ENCODE results near the gene CLSTN2. TPM values are rescaled to one million over a fixed set of nuclear protein-coding genes. Genes with fewer than 3 reads are reported as not detected.

Gene CLSTN2
- total RNA-seq, 1 experiment from 2014 or later, result 0.68 TPM

GRCh38 chr3:140081887-140082286, 146.9 kb downstream of the CLSTN2 start:
- no CpG with 5 or more reads among the region's 1 CpG for WGBS (ENCODE audit: extremely low coverage, insufficient read length, low lambda C conversion rate)

More at GRCh38 chr3:140081887-140082286, 146.9 kb downstream of the CLSTN2 start:
- no peaks in the 10 kb centered on the region for H3K23me2 ChIP-seq (ENCODE audit: insufficient read length, low read depth, low read length, poor library complexity, severe bottlenecking)
- peaks cover 3% of the 10 kb centered on the region for H3K27me3 Mint-ChIP-seq (ENCODE audit: low read depth)
- H3K14ac ChIP-seq (ENCODE audit: insufficient read depth, low read length), result no peak overlapping the region
- no peaks in the 10 kb centered on the region for H3K79me1 ChIP-seq (ENCODE audit: insufficient read depth, low read depth, low read length, poor library complexity, severe bottlenecking)
- no peak overlapping the region; a peak in 1 of 7 replicates for H3K27ac Mint-ChIP-seq
- H3K4me3 Mint-ChIP-seq, result no peak overlapping the region
- H3K4ac ChIP-seq (ENCODE audit: low read depth, low read length), result no peak overlapping the region
- no peaks in the 10 kb centered on the region for H3K27me3 ChIP-seq (ENCODE audit: insufficient read depth, low read length)
- no peak overlapping the region for H2AFZ ChIP-seq (ENCODE audit: low read length)
- H2BK120ac ChIP-seq (ENCODE audit: low read depth, low read length, poor library complexity, severe bottlenecking), result no peak overlapping the region
- H3K23ac ChIP-seq (ENCODE audit: insufficient read length, low read depth, low read length), result no peak overlapping the region
- H2BK20ac ChIP-seq (ENCODE audit: low read depth, low read length, poor library complexity, severe bottlenecking), result no peak overlapping the region
- no peaks in the 10 kb centered on the region for H3K4me1 ChIP-seq (ENCODE audit: insufficient read depth, low read length)
- H4K20me1 ChIP-seq (ENCODE audit: control insufficient read depth, insufficient read depth, insufficient read length), result no peaks in the 10 kb centered on the region
- H3K4me1 Mint-ChIP-seq, result peaks cover 5 to 6% of the 10 kb centered on the region in 2 experiments
- no peak for DNase-seq
- H2AK5ac ChIP-seq (ENCODE audit: insufficient read length, low read length), result no peak overlapping the region
- no peak overlapping the region for H4K8ac ChIP-seq (replicated peaks; ENCODE audit: insufficient read length, low read depth, low read length)
- no peak overlapping the region for H3K9ac ChIP-seq (ENCODE audit: extremely low read depth, insufficient read length, low read length)
- H3K27ac ChIP-seq (ENCODE audit: insufficient read length, low read depth, low read length), result no peak overlapping the region
- no peaks in the 10 kb centered on the region for H3K79me2 ChIP-seq (ENCODE audit: insufficient read depth, low read length)
- H3K9me3 Mint-ChIP-seq, result no peaks in the 10 kb centered on the region; a peak in 1 of 5 replicates
- H3K4me2 ChIP-seq (ENCODE audit: insufficient read depth, insufficient read length, low read length), result no peak overlapping the region
- no peak for TF ChIP-seq CTCF (conservative IDR thresholded peaks at IDR 0.05)
- H3K36me3 Mint-ChIP-seq (ENCODE audit: insufficient read depth in 1 of 3, low read depth in 3 of 3), result no peaks in the 10 kb centered on the region; a peak in 1 of 7 replicates
- no peaks in the 10 kb centered on the region for H3K9me3 ChIP-seq (ENCODE audit: control insufficient read depth, low read depth, low read length)
- H3T11ph ChIP-seq (ENCODE audit: low read length), result no peak overlapping the region
- H3K18ac ChIP-seq (ENCODE audit: insufficient read length, low read depth, low read length), result no peak overlapping the region
- no peak overlapping the region for H3K56ac ChIP-seq (ENCODE audit: insufficient read length, low read depth, low read length)
- H2BK15ac ChIP-seq (ENCODE audit: low read depth, low read length), result no peak overlapping the region
- H2BK12ac ChIP-seq (ENCODE audit: insufficient read length, low read depth, low read length), result no peak overlapping the region
- no peak overlapping the region for H4K91ac ChIP-seq (ENCODE audit: insufficient read length, low read depth, low read length)
- H2BK5ac ChIP-seq (ENCODE audit: insufficient read length, low read length), result no peak overlapping the region
- H4K5ac ChIP-seq (ENCODE audit: insufficient read length, low read depth, low read length), result no peak overlapping the region

Data from H9 (cell line).